ENCODE results near the gene WWC2.

The WWC2 gene

GRCh38 chr4:183285886-183286285 is 186.8 kb downstream of the WWC2 start:
- TF ChIP-seq YY1 (IDR thresholded peaks at IDR 0.05; ENCODE audit: insufficient read depth, insufficient read length) (no peak), ZNF274 (IDR thresholded peaks at IDR 0.05; ENCODE audit: low read depth, low read length) (no peak), SUZ12 (IDR thresholded peaks at IDR 0.05; ENCODE audit: extremely low read depth, insufficient read depth, insufficient read length) (no peak)
- peaks cover 64% of the 10 kb centered on the region for H3K36me3 ChIP-seq (ENCODE audit: insufficient read depth, insufficient read length, low read length)
- no peaks in the 10 kb centered on the region for H3K9me3 ChIP-seq (ENCODE audit: insufficient read depth, low read length)
- no peak overlapping the region for H3K9ac ChIP-seq (ENCODE audit: insufficient read length, low read depth)
- no peaks in the 10 kb centered on the region for H3K4me1 ChIP-seq (ENCODE audit: insufficient read depth, insufficient read length)
- H3K27me3 ChIP-seq (ENCODE audit: insufficient read depth, insufficient read length): no peaks in the 10 kb centered on the region
- DNase-seq (ENCODE audit: low read depth, low spot score): no peak
- H3K4me3 ChIP-seq (ENCODE audit: insufficient read length, low read depth): no peak overlapping the region

- no peak overlapping the region for H3K4me3 ChIP-seq (ENCODE audit: insufficient read length, low read depth)
- no peaks in the 10 kb centered on the region for H3K9me3 ChIP-seq (ENCODE audit: insufficient read depth, low read length)
- H3K27me3 ChIP-seq (ENCODE audit: insufficient read depth, insufficient read length): no peaks in the 10 kb centered on the region
- no peak for TF ChIP-seq ZNF274 (IDR thresholded peaks at IDR 0.05; ENCODE audit: low read depth, low read length)
- no peak for TF ChIP-seq SUZ12 (IDR thresholded peaks at IDR 0.05; ENCODE audit: extremely low read depth, insufficient read depth, insufficient read length)
- no peak for TF ChIP-seq YY1 (IDR thresholded peaks at IDR 0.05; ENCODE audit: insufficient read depth, insufficient read length)
- no peaks in the 10 kb centered on the region for H3K4me1 ChIP-seq (ENCODE audit: insufficient read depth, insufficient read length)
- DNase-seq (ENCODE audit: low read depth, low spot score): no peak
- H3K36me3 ChIP-seq (ENCODE audit: insufficient read depth, insufficient read length, low read length): peaks cover 62% of the 10 kb centered on the region
- no peak overlapping the region for H3K9ac ChIP-seq (ENCODE audit: insufficient read length, low read depth)
These were observed 187.7 kb downstream of the WWC2 start for GRCh38 chr4:183286590-183287308.

DNA sequence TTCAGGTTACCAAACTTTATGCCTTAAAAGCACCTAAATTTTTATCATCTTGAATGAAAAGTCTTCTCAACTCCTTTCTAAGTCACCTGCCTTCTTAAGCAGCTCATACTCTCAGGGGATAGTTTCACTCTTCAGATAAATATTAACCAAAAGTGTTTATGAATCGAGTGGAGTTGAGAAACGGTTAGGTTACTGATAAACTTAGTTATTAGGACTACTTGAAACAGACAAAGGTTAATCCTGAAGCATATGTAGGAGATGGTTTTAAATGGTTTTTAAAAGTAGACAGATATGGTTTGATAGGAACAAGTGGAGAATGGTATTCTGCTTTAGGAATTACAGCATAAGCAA is 188.2 kb downstream of the WWC2 start:
- Histone ChIP-seq H3K4me1 (ENCODE audit: insufficient read depth, insufficient read length) (no peaks in the 10 kb centered on the region), H3K9ac (ENCODE audit: insufficient read length, low read depth) (no peak overlapping the region), H3K27me3 (ENCODE audit: insufficient read depth, insufficient read length) (no peaks in the 10 kb centered on the region), H3K9me3 (ENCODE audit: insufficient read depth, low read length) (no peaks in the 10 kb centered on the region), H3K36me3 (ENCODE audit: insufficient read depth, insufficient read length, low read length) (peaks cover 64% of the 10 kb centered on the region), H3K4me3 (ENCODE audit: insufficient read length, low read depth) (no peak overlapping the region)
- TF ChIP-seq YY1 (IDR thresholded peaks at IDR 0.05; ENCODE audit: insufficient read depth, insufficient read length) (no peak), ZNF274 (IDR thresholded peaks at IDR 0.05; ENCODE audit: low read depth, low read length) (no peak), SUZ12 (IDR thresholded peaks at IDR 0.05; ENCODE audit: extremely low read depth, insufficient read depth, insufficient read length) (no peak)
- DNase-seq (ENCODE audit: low read depth, low spot score): no peak

- H3K9ac ChIP-seq (ENCODE audit: insufficient read length, low read depth): no peak overlapping the region
These were observed 188.6 kb downstream of the WWC2 start for GRCh38 chr4:183287677-183288076.

DNA sequence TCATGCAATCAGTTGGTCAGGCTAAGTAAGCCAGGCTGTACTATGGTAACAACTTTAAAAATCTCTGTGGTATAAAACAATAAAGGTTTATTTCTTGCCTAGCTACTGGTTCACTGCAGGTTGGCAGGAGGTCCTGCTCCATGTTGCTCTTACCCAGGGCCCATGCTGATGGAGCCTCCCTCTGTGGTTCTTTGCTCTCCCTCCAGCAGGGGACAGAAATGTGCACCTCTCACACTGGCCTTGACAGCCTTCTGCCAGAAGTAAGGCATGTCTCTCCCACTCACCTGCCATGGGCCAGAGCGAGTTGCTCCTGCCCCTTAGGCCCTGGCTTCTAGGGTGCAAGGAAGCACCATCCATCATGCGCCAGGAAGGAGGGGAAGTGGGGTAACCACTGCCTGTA is 189.9 kb downstream of the WWC2 start:
- peaks cover 57% of the 10 kb centered on the region for H3K36me3 ChIP-seq (ENCODE audit: insufficient read depth, insufficient read length, low read length)
- no peak for DNase-seq (ENCODE audit: low read depth, low spot score)
- no peak for TF ChIP-seq SUZ12 (IDR thresholded peaks at IDR 0.05; ENCODE audit: extremely low read depth, insufficient read depth, insufficient read length)
- no peak for TF ChIP-seq YY1 (IDR thresholded peaks at IDR 0.05; ENCODE audit: insufficient read depth, insufficient read length)

More at GRCh38 chr4:183287677-183288076, 188.6 kb downstream of the WWC2 start:
- Histone ChIP-seq H3K9me3 (ENCODE audit: insufficient read depth, low read length) (no peaks in the 10 kb centered on the region), H3K4me1 (ENCODE audit: insufficient read depth, insufficient read length) (no peaks in the 10 kb centered on the region), H3K27me3 (ENCODE audit: insufficient read depth, insufficient read length) (no peaks in the 10 kb centered on the region), H3K4me3 (ENCODE audit: insufficient read length, low read depth) (no peak overlapping the region), H3K36me3 (ENCODE audit: insufficient read depth, insufficient read length, low read length) (peaks cover 64% of the 10 kb centered on the region)
- TF ChIP-seq SUZ12 (IDR thresholded peaks at IDR 0.05; ENCODE audit: extremely low read depth, insufficient read depth, insufficient read length): no peak
- TF ChIP-seq YY1 (IDR thresholded peaks at IDR 0.05; ENCODE audit: insufficient read depth, insufficient read length): no peak
- no peak for TF ChIP-seq ZNF274 (IDR thresholded peaks at IDR 0.05; ENCODE audit: low read depth, low read length)
- no peak for DNase-seq (ENCODE audit: low read depth, low spot score)

DNA sequence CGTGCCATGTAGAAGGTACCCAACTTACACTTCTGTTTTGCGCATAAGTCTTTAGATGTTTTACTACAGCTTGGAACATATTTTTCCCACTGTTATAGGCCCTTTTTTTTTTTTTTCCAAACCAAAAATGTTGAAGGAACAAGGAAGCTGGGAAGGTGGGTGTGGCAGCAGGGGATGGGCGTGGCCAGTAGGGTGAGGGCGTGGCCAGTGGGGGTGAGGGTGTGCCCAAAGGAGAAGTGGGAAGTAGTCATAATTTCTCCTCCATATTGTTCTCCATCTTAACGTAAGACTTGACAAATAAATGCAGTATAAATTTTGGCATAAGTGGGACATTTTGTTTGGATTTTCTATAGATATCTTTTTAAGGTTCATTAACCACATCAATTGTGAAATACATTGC is 190.6 kb downstream of the WWC2 start:
- no peaks in the 10 kb centered on the region for H3K27me3 ChIP-seq (ENCODE audit: insufficient read depth, insufficient read length)
- no peak for DNase-seq (ENCODE audit: low read depth, low spot score)
- H3K4me1 ChIP-seq (ENCODE audit: insufficient read depth, insufficient read length): no peaks in the 10 kb centered on the region
- H3K36me3 ChIP-seq (ENCODE audit: insufficient read depth, insufficient read length, low read length): peaks cover 57% of the 10 kb centered on the region
- no peaks in the 10 kb centered on the region for H3K9me3 ChIP-seq (ENCODE audit: insufficient read depth, low read length)
- TF ChIP-seq YY1 (IDR thresholded peaks at IDR 0.05; ENCODE audit: insufficient read depth, insufficient read length) (no peak), ZNF274 (IDR thresholded peaks at IDR 0.05; ENCODE audit: low read depth, low read length) (no peak), SUZ12 (IDR thresholded peaks at IDR 0.05; ENCODE audit: extremely low read depth, insufficient read depth, insufficient read length) (no peak)
- no peak overlapping the region for H3K9ac ChIP-seq (ENCODE audit: insufficient read length, low read depth)
- H3K4me3 ChIP-seq (ENCODE audit: insufficient read length, low read depth): no peak overlapping the region

More for the DNA sequence above, 189.9 kb downstream of the WWC2 start:
- Histone ChIP-seq H3K4me3 (ENCODE audit: insufficient read length, low read depth) (no peak overlapping the region), H3K27me3 (ENCODE audit: insufficient read depth, insufficient read length) (no peaks in the 10 kb centered on the region), H3K9ac (ENCODE audit: insufficient read length, low read depth) (no peak overlapping the region), H3K4me1 (ENCODE audit: insufficient read depth, insufficient read length) (no peaks in the 10 kb centered on the region), H3K9me3 (ENCODE audit: insufficient read depth, low read length) (no peaks in the 10 kb centered on the region)

- H3K27me3 ChIP-seq (ENCODE audit: insufficient read depth, insufficient read length): no peaks in the 10 kb centered on the region
- no peaks in the 10 kb centered on the region for H3K4me1 ChIP-seq (ENCODE audit: insufficient read depth, insufficient read length)
- TF ChIP-seq YY1 (IDR thresholded peaks at IDR 0.05; ENCODE audit: insufficient read depth, insufficient read length): no peak
- H3K9me3 ChIP-seq (ENCODE audit: insufficient read depth, low read length): no peaks in the 10 kb centered on the region
- no peak for DNase-seq (ENCODE audit: low read depth, low spot score)
- no peak overlapping the region for H3K9ac ChIP-seq (ENCODE audit: insufficient read length, low read depth)
- H3K36me3 ChIP-seq (ENCODE audit: insufficient read depth, insufficient read length, low read length): peaks cover 57% of the 10 kb centered on the region
- no peak overlapping the region for H3K4me3 ChIP-seq (ENCODE audit: insufficient read length, low read depth)
These were observed 192.0 kb downstream of the WWC2 start for GRCh38 chr4:183291070-183291469.
